GM12873 (cell line): ENCODE results near the gene SLC39A13.

Source experiments
- TF ChIP-seq, protein P1 (sequence below): IDR thresholded peaks from 2 replicates; pipeline ENCODE4 v1.5.1; 2012; ENCODE audit warnings: low read depth, mild to moderate bottlenecking, moderate library complexity, low read length, control low read depth; ENCODE audit not compliant: insufficient read depth; ENCODE audit errors: missing control alignments

The SLC39A13 gene

DNA sequence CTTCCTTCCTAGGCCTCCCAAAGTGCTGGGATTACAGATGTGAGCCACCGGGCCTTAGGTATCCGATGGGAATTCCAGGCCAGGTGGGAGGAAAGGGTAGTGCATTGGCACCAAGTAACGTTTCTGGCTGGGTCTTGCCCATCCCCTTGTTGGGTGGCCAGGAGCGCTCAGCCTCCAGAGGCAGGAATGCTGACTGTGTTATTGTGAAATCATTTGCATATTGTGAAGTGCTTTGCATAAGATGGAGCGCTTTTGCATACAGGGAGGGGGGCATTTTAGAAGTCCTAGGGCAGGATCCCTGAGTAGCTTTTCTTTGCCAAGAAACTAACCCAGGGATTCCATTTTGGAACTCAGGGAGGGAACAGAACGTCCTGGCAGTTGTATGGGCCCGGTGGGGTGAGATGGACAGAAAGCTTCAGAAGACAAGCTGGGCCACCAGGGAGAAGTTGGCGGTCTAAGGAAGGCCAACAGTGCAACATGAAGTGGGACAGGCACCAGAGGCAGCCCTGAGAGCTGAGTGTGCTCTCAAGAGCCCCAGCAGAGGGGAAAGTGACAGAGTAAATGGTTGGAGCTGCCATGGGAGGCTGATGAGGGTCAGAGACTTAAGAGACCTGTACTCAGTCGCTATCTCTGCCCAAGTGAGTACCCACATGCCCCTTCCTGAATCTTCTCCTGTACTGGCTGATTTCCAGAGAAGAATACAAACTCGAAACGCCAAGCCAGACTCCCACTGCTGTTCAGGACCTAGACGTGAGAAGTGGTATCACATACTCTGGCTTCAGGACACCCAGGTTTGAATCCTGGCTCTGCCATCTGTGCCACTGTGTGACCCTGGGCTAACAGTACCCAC, 1.3 kb upstream of the SLC39A13 start:
- TF ChIP-seq, protein P1, sequence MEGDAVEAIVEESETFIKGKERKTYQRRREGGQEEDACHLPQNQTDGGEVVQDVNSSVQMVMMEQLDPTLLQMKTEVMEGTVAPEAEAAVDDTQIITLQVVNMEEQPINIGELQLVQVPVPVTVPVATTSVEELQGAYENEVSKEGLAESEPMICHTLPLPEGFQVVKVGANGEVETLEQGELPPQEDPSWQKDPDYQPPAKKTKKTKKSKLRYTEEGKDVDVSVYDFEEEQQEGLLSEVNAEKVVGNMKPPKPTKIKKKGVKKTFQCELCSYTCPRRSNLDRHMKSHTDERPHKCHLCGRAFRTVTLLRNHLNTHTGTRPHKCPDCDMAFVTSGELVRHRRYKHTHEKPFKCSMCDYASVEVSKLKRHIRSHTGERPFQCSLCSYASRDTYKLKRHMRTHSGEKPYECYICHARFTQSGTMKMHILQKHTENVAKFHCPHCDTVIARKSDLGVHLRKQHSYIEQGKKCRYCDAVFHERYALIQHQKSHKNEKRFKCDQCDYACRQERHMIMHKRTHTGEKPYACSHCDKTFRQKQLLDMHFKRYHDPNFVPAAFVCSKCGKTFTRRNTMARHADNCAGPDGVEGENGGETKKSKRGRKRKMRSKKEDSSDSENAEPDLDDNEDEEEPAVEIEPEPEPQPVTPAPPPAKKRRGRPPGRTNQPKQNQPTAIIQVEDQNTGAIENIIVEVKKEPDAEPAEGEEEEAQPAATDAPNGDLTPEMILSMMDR, result no peak

DNA sequence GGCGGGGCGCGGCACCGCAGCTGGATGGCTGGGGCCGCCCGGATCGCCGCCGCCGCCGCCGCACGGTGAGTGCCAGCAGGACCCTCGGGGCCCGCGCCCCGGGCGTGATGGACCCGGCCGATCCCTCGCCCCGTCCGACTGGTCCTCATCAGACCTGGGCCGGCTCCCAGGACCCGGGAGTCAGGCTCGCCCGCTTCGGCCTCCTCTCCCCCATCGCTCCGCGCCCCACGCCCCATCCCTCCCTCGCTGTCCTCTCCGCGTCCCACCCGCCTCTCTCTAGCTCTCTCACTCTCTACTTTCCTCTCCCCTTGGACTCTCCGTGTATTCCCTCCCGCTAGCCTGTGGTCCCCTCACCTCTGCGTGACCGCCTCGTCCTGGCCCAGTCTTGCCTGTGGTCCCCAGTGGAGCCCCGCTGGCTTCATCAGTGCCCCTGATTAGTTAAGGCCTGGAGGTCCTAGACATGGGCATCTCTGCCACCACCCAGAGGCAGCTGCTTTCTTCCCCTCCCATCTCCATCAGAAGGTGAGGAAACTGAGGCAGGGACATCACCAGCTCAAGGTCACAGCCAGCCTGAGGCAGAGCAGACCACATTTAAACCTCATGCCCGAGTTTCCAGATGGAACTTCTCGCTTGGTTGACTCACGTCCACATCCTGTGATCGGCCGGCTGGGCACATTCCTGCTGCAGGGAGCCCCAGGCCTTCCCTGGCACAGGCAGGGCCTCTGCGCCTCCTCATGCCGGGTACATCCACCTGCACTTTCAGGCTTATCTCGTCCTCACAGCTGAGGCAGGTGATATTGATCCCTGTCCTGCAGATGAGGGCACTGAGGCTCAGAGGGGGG, 429 bp downstream of the SLC39A13 start:
- TF ChIP-seq, protein P1, result no peak

DNA sequence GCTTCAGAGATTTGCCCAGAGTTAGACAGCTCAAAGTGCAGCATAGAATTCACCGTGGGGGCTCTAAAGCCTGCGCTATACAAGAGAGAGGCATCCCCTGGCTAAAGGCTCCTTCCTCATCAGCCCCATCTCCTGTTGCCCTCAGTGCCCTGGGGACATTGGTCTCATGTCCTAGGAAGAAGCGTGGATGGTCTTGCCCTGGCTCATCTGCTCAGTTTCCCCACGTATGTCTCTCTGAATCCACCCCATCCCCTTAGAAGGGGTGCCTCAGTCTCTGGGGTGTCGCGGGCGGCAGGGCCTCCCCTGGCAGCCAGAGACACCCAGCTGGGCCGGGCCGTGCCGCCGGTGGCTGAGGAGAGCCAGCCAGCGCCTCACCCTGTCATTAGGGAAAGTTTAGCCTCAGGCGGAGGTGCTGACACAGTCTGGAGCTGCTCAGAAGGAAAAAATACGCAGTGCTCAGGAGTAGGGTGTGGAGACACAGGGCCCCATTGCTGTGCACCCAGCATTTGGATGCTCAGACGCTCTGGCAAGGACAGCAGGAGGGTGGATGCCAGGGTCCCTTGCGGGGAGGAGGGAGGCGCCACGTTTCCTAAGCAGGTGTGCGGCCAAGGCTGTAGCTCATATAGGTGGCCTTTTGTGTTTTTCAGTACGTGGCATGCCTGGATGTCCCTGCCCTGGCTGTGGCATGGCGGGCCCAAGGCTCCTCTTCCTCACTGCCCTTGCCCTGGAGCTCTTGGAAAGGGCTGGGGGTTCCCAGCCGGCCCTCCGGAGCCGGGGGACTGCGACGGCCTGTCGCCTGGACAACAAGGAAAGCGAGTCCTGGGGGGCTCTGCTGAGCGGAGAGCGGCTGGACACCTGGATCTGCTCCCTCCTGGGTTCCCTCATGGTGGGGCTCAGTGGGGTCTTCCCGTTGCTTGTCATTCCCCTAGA, 1.3 kb downstream of the SLC39A13 start:
- TF ChIP-seq, protein P1, result no peak

DNA sequence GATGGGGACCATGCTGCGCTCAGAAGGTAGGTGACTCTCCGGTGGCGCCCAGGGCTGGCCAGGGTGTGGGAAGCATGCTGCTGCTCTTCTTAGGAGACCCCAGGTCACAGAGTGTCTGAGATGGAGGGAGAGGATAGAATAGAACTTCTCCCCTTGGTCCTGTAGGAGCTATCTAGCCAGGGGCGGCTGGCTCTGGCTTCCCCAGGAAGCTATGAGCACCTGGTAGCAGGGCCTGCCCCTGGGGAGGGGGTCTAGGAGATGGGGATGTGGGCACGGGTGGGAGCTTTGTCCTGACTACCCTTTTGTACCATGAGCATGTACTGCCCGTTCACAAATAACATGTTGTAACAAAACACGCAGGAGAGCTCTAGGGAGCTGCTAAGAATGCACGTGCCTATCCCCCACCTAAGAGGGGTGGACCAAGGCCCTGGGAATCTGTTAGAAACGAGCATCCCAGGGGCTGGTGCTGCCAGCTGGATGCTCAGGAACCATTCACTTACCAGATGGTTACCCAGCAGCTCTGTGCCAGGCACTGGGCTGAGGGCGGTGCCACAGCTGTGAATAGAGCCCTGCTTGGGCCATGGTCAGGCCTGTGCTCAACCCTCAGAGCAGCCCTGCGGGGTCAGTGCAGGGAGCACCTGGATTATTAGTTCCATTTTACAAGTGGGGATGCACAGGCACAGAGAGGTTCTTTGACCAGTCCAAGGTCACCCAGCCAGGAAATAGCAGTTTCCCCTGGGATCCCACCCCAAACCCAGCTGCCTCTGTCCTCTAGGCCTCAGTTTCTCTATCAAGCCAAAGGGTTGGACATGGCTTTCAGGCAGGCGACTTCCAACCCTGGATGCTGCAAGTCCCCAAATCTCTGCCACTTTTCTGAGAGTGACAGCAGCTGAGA, 2.2 kb downstream of the SLC39A13 start:
- TF ChIP-seq, protein P1, result no peak

DNA sequence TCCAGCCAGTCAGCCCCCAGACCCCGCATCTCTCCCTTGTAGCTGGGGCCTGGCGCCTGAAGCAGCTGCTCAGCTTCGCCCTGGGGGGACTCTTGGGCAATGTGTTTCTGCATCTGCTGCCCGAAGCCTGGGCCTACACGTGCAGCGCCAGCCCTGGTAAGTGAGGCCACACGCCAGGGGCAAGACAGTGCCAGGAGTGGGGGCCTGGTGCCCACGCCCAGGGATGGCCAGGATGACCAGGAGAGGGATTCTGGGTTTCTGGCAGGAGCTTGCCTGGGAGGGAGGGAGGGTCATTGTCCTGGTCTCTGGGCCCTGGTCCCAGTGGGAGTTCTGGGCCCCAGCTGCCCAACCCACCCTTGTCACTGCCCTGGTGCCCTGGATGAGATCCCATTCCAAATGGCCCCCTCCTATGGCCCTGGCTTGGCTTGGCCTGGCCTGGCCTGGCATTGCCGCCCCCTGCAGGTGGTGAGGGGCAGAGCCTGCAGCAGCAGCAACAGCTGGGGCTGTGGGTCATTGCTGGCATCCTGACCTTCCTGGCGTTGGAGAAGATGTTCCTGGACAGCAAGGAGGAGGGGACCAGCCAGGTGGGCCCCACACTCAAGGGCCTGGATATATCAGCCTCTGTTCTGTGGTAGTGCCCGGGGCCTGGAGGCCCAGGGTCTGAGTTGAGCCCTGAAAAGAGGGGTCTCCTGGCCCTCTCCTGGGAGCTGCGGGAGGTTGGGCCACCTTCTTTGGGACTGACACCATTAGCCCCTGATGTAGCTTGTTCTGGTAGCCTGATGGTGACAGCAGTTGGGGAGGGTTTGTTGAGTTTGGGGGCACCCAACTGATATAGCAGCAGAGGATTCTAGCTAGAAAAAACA, 3.7 kb downstream of the SLC39A13 start:
- TF ChIP-seq, protein P1, result peak; percentile 96

DNA sequence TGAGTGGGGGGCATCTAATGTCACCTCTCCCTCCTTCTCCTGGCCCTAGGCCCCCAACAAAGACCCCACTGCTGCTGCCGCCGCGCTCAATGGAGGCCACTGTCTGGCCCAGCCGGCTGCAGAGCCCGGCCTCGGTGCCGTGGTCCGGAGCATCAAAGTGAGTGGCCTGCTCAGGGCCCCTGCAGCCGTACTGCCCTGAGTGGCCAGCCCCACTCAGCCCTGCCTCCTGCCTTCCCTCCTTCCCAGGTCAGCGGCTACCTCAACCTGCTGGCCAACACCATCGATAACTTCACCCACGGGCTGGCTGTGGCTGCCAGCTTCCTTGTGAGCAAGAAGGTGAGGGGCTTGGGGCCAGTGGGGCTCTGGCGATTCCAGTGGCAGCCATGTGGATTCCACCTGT, 5.0 kb downstream of the SLC39A13 start:
- TF ChIP-seq, protein P1, result no peak
